LoVo (cell line): ENCODE measurements around the gene RRP12.
A peak's percentile ranks its signal among the peaks of the same experiment; 100 is the strongest.

Experiments
- DNase-seq: peaks from one replicate; pipeline ENCODE4 v3.0.0-alpha.2; 2016; ENCODE audit warnings: low spot score

RRP12 gene

GRCh38 chr10:97334370-97335175 lies 66.6 kb downstream of the RRP12 start, which contains the start of gene FRAT2:
TSS of gene FRAT2 (minus strand) at chr10:97334729. CDS start at chr10:97334572, 157 bp downstream.
- DNase-seq, result peak; percentile 91

- no peak for DNase-seq
Measured at GRCh38 chr10:97333601-97334369, 67.4 kb downstream of the RRP12 start.

GRCh38 chr10:97333351-97333600 lies 67.9 kb downstream of the RRP12 start:
- DNase-seq, result no peak

- DNase-seq, result no peak
Measured at GRCh38 chr10:97332591-97333350, 68.4 kb downstream of the RRP12 start.

- no peak for DNase-seq
Measured at GRCh38 chr10:97331153-97331703, 69.9 kb downstream of the RRP12 start.

- DNase-seq, result no peak
Measured at GRCh38 chr10:97329766-97330165, 71.4 kb downstream of the RRP12 start.

DNA sequence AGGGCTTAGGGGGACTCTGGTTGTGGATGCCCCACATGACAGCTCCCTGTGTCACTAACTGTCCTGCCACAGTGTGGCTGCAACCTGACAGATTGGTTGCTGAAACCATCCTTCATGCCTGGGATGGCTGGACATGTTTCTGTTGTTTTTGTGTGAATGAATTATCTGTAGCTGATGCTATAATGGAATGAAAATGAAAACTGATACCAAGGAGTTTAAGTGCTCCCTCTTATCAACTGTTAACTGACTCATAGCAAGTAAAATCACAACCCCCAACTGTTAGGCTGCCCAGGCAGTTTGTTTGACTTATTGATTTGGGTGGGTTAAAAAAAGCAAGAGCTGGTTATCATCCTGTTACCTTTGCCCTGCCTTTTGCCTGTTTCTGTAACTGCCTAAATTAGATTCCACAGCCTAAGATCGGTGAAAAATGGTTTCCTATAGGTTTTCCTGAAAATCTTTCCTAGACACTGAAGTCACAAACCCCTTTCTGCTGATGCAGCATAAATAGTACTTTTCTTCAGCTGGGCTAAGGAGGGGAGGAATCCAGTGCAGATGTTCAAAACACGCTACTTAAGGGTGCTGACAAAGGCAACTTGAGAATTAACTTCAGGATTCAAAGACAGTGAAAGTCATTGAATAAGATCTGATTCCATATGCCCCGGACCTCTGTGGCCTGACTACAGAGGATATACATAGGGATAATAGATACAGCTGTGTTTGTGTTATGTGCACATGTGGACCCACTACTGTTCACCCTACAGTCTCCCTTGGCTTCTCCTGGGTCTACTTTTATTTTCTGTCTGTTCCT lies 72.3 kb downstream of the RRP12 start:
- no peak for DNase-seq

- DNase-seq, result no peak
Measured at GRCh38 chr10:97327348-97328294, 73.5 kb downstream of the RRP12 start.

GRCh38 chr10:97325754-97326153 lies 75.4 kb downstream of the RRP12 start:
- no peak for DNase-seq

DNA sequence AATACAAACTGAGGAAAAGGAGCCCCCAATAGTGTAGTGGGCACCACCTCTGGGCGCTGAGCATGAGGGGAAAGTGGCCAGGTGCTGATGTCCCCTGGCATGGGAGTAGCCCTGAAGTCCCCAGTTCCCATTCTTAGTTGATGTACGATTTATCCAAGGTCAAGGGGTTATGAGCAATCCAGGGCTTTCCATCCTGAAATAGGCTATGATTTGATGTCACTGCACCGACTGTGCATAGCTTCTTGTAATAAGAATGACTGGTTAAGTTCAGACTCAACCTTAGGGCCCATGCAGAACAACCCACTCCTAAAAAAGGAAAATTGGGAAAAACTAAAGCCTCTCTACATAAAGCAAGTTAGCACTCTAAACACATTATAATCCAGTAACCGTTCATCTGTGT lies 77.6 kb downstream of the RRP12 start:
- no peak for DNase-seq

DNA sequence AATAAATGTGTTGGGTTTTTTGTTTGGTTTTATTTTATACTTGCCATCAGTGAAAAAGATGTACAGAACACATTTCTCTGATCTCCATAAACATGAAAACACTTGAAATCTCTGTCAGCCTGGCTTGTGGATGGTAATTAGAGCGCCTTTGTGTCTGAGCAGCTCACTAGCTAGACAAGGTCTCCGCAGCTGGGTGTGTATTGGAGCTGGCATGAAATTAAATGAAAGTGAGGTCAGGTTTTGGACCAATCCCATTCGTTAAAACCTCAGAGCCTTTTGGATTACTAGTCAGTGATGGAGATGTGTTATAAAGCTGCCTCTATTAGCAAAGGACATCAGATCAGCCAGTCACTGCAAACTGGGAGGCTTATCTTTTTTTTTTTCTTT lies 79.3 kb downstream of the RRP12 start:
- DNase-seq, result no peak

- DNase-seq, result no peak
Measured at GRCh38 chr10:97321032-97321803, 79.9 kb downstream of the RRP12 start.

DNA sequence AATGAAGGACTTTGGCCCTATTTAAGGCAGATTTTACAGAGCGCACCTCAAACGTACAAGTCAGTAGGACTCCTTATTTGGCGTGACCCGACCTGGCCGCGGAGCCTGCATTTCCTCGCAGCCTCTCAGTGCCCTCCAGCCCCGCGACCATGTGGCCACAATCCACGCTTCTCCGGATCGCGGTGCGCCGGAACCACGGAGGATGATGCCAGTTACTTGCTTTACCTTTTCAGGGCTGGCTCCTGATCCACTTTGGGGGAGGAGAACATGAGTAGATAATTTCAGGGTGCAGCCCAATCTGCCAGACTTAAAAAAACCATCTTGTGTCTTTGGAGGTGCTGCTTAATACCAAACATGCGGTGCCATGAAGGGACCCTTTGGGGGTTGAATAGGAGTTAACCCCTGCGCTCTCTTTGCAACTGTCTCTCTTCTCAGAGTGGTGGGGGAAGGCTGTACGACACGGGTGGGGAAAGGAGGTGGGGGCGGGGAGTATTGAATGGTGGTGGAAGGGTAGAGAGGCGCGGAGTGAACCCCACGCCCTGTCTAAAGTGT lies 80.6 kb downstream of the RRP12 start:
- DNase-seq, result no peak

GRCh38 chr10:97319671-97320479 lies 81.3 kb downstream of the RRP12 start:
- DNase-seq, result no peak

- peak; percentile 86 for DNase-seq
Measured at GRCh38 chr10:97318772-97319651, 82.1 kb downstream of the RRP12 start, which contains the start of gene FRAT1. TSS of gene FRAT1 (plus strand) at chr10:97319271. CDS start at chr10:97319454, 183 bp downstream.

GRCh38 chr10:97314671-97315070 lies 86.5 kb downstream of the RRP12 start:
- DNase-seq, result no peak

GRCh38 chr10:97312897-97313296 lies 88.2 kb downstream of the RRP12 start:
- no peak for DNase-seq
